Activated CD8-positive, alpha-beta memory T cell treated with anti-CD3 and anti-CD28 coated beads, Interleukin-2, amount 50 U/mL, for 48 hours (primary cell): Measurements from ENCODE around the gene MLC1.

Experiments
- DNase-seq: peaks from one replicate; pipeline ENCODE4 v3.0.0-alpha.2; 2020

The MLC1 gene

DNA sequence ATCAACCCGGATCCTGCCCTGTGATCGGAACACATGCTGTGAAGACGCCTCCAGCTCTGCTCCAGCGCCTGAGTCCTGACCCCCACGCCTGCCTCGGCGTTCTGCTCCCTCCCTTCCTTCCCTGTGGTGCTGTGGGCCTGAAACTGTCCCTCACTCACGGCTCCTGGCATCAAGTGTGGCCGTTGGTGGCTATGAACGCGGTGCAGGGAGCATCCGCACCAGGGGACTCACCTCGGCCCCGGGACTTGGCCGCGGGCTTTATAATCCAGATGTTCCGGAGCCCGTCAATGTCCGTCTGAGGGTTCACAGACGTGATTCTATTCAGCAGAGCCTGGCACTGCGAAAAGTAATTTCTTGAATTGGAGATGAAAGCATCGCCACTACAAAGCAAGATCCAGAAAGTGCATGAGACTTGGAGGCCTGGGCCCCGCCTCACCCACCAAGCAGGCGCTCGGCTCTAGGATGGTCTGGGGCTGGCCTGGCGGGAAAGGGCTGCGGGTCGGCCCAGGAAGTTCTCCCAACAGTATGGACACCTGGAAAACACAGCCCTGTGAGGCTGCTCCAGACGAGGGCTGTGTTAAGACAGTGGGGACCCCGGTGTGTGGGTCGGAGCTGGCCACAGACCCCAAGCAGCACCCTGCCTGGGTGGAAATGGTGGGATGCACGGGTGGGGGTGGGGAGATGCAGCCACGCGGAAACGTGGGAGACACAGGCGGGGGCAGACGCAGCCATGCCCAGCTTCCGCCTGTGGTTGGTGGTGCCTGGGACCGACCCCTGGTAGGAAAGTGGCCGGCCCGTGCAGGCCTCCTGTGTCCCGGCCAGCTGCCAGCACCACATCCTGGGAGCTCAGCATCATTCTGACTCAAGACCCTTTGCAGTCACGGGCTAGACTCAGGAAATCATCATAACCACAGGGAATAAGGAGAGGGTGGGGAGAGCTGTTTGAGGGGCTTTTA lies 50.8 kb downstream of the MLC1 start:
- DNase-seq: no peak

DNA sequence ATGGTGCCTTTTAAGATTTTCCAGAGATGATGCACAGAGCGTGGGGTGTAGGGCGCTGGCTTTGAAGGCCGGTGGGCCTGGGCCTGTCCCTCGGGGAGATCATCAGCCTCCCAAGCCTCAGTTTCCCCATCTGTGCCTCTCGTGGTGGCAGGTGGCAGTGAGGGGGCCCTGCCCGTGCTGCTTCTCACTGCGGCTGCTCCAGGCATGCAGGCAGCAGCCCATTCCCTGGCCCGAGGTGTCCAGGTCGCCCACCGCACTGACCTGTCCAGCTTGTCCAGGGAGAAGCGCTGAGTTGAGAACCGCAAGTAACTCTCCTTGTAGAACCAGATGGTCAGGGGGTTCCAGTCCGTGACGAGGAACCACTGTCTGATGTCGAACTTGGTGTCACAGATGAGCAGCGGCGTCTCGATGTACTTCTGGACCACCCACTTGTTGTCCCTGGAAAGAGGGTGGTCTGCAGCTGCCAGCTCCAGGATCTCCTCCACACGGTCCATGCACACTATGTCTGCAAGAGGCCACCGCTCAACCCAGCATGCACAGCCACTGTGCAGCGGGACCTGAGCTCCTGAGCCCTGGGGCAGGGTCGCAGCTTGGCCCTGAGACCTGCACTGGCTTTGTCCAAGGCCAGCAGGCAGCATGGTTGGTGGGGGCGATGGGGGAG lies 52.2 kb downstream of the MLC1 start:
- DNase-seq: no peak

DNA sequence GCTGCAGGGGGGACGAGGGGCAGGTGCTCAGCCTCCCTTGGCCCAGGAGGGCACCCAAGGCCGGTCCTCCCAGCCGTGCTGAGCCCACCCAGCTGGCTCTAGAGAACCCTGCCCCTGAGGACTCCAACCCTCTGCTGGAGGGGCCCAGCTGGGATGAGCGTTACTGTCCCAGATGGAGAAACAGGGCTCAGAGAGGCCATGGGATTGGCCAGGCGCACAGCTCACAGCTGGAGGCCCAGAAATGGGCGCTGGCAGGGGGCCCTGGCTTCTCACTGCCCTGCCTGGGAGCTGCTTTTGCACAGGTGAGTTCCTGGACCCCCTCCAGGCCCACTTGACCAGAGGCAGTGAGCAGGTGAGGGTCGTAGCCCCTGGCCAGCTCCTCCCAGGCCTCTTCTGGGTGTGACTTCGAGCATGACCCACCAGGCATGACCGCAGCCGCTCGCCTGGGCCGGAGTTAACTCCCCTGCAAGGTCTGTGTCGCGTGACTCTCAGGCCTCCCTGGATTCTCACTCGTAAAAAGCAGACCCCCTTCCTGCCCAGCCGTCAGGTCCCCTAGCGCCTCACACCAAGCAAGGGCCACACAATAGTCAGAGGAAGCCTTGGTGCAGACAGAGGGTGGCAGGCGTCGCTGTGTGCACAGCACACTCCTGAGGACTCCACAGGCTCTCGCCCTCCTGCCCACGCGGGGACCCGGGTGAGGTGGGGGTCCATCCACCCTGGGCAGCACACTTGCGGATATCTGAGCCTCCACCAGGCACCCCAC lies 52.9 kb downstream of the MLC1 start:
- no peak for DNase-seq

DNA sequence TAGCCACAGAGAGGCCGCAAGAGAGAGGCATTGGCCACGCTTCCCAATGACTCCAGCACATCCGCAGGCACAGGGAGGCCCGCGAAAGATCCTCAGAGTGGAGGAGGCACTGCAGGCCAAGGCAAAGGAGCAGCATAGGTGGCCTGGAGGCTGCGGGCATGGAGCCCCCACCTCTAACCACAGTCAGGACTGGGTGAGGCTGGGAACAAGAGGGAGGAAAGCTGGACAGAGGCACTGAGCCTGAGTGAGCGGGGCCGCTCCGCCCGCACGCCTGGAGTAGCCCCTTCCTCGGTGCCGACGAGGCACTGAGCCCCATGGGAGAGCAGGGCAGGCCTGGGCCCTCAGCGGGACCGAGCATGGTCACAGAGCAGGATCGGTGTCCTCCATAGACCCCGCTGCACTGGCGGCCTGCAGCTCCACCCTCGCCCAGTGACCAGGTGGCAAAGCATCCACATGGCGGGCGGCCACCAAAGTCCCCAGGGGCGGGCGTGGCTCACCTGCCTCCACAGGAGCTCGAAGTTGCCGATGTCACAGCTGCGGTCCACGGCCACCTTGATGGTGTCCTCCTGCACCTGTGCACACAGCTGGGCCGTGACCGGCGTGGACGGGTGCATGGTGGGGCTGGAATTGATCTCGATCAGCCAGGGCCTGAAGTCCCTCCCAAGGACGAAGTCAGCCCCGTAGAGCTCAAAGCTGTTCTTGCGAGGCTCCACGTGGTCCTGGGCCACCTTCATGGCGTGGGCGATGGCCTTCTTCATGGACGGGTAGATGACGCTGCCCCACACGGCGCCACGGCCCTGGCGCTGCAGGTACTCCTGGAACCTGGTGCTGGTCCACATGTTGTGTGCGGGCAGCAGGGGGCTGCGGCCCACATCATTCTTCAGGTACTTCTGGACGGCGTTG lies 53.8 kb downstream of the MLC1 start:
- DNase-seq: no peak

DNA sequence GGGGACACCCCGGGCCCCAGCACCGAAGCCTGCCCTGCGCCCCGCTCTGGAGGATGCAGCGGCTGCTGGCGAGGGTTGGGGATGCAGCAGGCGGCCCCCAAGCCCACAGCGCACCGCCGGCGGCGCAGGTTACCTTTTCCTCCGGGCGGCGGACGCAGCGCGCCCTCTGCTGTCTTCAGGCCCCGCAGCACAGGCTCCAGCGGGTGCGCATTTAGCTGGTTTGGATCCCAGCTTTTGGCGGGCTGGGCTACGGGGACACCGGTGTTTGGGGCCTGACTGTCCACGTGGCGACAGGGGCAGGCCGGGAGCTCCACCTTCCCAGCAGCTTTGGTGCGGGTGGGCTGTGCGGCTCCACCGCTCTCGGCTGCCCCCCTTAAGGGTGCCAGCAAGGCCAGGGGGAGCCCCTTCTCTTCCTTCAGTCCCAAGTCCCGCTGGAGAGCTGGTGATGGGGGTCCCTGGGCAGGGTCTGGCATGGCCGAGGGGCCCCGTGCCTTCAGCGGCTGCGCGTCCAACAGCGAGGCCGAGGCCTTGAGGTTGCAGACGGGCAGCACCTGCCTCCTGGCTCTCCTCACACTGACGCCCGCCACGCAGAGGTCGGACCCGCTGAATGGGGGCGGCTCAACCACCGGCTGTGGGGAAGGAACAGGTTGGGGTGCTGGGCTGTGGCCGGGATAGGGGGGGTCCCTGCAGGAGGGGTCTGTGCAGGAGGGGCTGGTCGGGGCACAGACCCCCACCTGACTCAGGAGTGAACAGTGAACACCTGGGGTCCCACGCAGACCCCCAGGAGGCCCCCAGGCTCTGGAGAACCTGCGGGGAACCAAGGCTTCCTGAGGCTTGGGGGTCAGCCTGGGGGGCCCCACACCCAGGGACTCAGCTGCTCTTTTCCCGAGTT lies 54.7 kb downstream of the MLC1 start:
- peak; percentile 91 for DNase-seq

DNA sequence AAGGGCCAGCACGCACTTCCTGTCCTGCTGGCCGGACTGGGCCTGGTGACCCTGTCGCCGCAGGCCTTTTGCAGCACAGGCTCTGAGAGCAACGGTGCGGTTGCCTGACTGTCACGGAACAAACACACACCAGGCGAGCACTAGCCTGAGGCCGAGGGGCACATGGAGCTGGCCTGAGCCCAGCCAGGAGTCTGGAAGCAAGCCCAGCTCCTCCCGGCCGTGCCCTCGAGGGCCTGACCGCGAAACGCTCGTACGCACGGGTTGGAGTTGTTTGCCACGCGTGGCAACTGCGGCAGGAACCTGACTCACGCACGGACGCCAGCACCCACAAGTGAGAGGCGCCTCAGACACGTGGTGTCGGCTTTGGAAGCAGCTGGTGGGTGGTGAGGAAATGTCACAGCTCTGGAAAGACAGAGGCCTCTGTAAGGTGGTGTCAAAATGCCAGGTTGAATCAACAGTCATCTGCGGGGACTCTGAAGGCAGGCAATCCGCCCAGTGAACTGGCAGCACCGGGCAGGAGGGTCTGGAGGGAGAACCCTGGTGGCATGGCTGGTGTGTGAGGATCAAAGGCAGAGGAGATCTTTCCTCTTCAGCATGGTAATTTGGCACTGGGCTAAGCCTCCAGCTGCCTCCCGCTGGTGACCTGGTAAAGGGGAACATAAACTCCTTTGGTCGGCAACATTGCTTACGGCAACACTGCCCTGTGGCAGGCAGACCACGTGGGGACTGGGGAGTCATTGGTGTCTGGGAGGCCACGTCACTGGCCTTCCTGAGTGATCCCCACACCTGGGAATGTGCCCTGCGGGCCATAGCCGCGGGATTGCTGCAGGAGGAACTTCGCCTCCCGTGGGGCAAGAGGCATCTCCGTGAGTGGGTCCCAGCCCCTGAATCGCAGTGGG lies 57.3 kb downstream of the MLC1 start:
- DNase-seq: no peak

DNA sequence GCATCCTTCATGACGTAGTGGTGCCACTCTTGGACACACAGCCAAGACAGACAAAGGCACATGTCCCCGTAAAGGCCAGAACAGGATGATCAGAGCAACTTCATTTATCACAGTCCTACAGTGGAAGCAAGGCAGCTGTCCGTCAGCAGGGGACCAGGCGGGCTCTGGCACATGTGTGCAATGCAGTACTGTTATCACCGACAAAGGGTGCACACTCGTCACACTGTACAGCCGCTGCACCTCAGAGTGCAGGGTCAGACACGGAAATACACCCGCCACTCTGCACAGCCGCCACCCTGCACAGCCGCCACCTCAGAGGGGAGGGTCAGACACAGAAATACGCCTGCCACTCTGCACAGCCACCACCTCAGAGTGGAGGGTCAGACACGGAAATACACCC lies 59.2 kb downstream of the MLC1 start:
- DNase-seq: no peak

DNA sequence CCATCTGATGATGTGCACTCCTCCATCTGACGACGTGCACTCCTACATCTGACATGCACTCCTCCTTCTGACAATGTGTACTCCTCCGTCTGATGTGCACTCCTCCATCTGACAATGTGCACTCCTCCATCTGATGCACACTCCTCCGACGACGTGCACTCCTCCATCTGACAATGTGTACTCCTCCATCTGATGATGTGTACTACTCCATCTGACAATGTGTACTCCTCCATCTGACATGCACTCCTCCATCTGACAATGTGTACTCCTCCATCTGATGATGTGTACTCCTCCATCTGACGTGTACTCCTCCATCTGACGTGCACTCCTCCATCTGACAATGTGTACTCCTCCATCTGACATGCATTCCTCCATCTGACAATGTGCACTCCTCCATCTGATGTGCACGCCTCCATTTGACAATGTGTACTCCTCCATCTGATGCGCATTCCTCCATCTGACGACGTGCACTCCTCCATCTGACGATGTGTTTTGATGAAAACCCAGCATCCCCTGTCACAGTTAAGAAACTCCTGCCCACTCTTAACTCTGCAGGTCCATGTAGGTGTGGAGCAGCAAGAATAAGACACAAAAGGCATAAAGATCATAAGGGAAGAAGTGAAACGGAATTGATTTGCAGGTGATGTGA lies 62.9 kb downstream of the MLC1 start:
- DNase-seq: no peak

DNA sequence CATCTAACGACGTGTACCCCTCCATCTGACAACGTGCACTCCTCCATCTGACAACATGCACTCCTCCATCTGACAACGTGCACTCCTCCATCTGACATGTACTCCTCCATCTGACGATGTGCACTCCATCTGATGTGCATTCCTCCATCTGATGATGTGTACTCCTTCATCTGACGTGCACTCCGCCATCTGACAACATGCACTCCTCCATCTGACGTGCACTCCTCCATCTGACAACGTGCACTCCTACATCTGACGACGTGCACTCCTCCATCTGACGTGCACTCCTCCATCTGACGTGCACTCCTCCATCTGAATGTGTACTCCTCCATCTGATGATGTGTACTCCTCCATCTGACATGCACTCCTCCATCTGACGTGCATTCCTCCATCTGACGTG lies 64.6 kb downstream of the MLC1 start:
- no peak for DNase-seq

DNA sequence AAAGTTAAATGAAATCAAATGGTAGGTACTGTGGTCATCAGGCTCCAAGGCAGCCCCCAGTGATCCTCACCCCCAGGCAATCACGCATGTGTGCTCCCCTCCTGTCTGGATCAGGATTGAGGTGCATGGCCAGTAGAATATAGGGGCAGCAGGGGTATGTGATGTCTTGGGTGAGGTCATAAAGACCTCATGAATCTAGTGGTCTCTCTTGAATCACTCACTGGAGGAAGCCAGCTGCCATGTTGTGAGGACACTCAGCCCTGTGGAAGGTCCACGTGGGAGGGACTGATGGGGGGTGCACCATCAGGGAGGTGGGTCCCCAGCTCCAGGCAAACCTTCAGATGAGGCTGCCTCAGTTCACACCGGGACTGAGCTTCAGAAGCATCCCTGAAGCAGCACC lies 65.9 kb downstream of the MLC1 start:
- no peak for DNase-seq

DNA sequence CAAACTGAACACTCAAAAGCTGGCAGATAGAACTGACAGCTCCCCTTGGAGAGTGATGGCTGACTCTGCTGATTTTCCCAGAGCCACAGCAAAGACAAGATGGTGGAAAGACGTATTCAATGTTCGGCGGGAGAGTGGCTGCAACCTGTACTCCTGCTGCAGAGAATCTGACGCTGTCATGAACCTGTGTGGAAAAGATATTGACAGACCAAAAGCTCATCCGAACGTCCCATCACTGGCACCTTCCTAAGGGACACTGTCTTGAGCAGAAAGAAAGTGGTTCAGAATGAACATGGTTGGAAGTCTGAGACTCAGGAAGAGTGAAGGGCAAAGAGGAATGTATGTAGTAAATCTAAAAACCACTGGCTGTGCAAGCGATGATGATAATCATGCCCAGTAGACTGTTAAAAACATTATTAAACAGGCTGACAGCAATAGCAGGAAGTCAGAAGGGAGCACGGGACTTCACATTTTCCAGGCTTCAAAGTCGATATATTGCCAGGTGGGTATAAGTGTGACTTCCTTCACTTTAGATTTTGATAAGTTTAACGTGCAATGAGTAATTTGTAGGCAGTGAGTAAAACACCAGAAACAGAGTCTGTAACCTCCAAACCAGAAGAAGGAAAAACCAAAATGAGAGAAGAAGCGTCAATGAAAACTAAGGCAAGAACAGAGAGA lies 66.5 kb downstream of the MLC1 start:
- DNase-seq: no peak

DNA sequence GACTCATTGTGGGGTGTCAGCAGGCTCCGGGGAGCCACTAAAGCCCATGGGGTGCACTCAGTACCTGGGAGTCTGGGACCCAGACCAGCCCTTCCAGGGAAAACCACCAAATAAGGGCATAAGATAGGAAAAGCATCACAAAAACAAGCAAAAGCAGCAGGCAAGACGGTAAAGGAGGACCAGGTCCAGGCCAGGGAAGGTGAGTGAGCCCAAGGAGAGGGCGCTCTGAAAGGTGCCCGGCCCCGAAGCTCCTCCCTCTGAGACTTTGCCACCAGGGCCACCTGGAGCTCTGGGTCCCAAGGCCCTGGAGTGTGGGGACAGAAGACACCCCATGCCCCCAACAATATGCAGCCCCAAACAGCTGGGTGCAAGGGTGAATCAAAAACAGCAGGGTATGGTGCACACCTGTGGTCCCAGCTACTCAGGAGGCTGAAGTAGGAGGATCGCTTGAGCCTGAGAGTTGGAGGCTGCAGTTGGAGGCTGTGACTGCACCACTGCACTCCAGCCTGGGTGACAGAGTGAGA lies 67.5 kb downstream of the MLC1 start:
- peak; percentile 53 for DNase-seq

DNA sequence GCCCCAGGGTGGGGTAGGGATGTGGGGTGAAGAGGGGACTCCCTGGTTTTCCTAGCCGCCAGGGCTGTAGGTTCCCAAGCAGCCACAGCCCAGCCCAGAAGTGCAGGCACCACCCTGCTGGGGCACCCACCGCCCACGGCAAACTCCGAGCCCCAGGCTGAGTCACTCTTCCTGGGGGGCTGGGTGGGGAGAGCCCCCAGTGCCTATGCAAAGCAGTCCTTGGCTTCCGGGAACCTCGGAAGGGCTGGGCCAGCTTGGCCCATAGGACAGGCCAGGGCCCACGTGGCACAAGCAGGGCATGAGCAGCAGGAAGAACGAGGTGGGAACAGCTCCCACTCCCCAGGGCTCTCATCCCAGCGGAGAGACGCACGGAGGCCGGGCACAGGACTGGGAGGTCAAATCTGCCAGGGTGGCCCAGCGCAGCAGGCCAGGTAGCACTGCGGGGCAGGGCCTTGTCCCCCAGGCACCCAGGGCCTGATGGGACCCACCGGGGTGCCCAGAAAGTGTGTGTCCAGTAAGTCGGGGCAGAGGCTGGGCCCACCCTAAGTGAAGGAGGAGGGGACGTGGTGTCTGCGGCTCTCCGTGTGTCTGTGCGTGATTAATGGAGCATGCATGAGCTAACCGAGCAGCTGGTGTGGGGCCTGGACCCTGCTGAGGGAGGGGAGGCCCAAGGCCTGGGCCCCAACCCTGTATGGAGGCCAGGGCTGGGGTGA lies 68.1 kb downstream of the MLC1 start:
- peak; percentile 87 for DNase-seq

DNA sequence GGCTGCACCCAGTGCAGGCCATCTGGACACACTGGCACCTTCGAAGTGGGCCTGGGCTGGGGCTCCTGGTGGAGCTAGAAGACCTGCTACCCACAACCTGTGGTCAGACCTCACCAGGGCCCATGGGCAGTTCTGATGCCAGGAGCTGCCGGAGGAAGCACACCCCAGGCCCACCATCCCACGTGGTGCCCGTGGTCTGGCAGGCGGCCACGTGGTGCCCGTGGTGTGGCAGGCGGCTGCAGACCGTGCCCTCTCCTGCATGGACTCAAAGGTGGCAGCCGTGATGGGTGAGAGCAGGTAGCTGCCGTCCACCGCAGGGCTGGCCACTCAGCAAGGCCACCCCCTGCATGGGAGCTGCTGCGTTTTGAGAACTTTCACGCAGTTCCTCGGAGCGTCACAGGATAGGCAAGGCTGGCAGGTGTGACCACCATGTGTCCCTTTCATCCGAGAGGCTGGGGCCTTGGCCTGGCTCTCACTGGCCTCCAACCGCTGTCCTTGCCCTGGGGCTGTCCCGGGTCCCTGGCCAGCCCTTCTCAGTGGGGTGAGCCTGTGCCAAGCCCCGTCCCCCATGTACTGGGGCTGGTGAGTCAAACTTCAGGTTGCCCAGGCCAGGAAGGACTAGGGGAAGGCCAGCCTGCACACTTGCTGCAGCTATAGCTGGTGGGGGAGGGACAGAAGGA lies 68.8 kb downstream of the MLC1 start:
- no peak for DNase-seq

DNA sequence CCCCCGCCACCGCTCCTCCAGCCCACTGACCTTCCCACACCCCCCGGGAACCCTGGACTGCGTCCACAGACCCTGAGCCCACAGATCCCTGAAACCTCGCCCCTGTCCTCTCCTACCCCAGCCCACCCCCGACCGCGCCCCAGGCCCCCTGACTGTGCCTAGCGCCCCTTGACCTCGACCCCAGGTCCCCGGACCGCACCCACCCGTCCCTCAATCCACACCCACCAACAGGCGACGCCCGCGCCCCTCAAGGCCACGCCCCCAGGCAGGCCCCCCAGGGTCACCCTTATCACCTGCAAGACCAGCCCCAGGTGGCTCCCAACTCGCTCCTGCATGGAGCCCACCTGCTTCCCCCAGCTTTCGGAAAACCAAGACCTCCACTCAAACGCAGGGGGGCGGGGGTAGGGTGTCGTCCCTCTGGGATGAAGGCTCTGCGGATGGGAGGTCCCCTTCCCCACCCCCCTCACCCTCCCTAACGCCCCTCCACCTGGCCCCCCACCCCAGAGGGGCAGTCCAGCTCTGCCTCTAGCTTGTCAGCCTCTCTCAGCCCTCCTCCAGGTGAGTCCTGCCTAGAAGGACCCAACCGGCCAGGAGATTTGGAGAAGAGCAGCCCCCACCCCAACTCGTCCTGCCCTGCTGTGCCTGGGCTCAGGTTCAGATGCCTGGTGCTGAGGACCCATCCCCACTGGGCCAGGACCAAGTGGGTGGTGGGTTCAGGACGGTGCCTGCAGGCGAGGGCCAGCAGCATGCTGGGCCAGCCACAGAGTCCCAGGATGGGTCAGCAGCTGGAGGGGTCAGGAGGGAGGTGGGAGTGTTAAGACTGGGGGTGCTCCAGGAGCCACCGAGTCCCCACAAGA lies 69.5 kb downstream of the MLC1 start:
- peak; percentile 57 for DNase-seq

DNA sequence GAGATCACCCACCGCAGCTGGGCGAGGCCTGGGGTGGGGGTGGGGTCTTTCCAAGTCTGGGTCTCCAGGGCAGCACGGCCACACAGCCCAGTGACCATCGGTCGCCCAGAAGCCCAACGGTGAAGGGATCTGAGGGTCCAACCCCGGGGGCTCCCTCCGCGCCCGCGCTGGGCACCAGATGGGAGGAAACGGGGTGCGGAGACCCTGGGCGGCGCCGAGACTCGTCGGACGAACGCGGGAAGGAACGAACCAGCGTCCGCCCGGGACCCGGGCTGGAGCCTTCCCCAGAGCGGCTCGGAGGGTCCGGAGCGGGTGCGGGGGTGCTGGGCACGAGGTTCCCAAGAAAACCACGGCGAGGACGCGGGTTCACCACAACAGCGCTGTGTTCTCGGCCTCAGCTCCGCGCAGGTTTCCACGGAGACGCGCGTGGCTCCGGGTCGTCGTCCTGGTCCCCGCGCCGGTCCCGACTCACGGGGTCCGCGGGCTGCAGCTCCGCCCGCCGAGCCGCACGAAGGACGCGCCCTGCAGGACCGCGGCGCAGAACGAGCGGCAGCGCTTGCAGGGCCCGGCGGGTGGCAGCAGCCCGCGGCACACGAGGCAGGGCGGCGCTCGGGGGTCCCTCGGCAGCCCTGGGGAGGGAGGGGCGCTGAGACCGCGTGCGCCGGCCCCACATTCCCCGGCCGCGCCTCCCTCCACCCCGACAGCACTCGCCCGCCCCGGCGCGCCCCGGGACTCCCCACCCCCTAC lies 70.4 kb downstream of the MLC1 start:
- DNase-seq: peak; percentile 59
